ENCODE results near the gene ADCY5.

The ADCY5 gene

GRCh38 chr3:123298903-123299302, 150.0 kb downstream of the ADCY5 start:
- DNase-seq, result peak in 1 of 10 donors; percentile 7
- intact Hi-C loops (cut with DNase I), result no loop called here

GRCh38 chr3:123297627-123297899, 151.3 kb downstream of the ADCY5 start:
- intact Hi-C loops (cut with DNase I), result no loop called here

GRCh38 chr3:123296836-123297626, 151.9 kb downstream of the ADCY5 start:
- DNase-seq, result peak in 2 of 10 donors; percentile 17 to 43
- intact Hi-C loops (cut with DNase I), result no loop called here

More at GRCh38 chr3:123297627-123297899, 151.3 kb downstream of the ADCY5 start:
- DNase-seq, result peak in 3 of 10 donors; percentile 37 to 81 (median 70)

GRCh38 chr3:123296261-123296660, 152.6 kb downstream of the ADCY5 start:
- intact Hi-C loops (cut with DNase I), result no loop called here
- peak in 2 of 10 donors; percentile 30 to 57 for DNase-seq

- peak in 2 of 10 donors; percentile 29 to 74 for DNase-seq
- intact Hi-C loops (cut with DNase I), result no loop called here
These were observed 153.0 kb downstream of the ADCY5 start for GRCh38 chr3:123295901-123296250.

GRCh38 chr3:123295171-123295900, 153.6 kb downstream of the ADCY5 start:
- peak in 2 of 10 donors; percentile 32 to 62 for DNase-seq

GRCh38 chr3:123294296-123294938, 154.5 kb downstream of the ADCY5 start:
- intact Hi-C loops (cut with DNase I), result no loop called here
- peak in 2 of 10 donors; percentile 35 to 88 for DNase-seq

More at GRCh38 chr3:123295171-123295900, 153.6 kb downstream of the ADCY5 start:
- intact Hi-C loops (cut with DNase I), result no loop called here

- DNase-seq, result peak in 2 of 10 donors; percentile 56 to 61
- intact Hi-C loops (cut with DNase I), result no loop called here
These were observed 156.3 kb downstream of the ADCY5 start for GRCh38 chr3:123292321-123293310.

GRCh38 chr3:123291404-123291803, 157.5 kb downstream of the ADCY5 start:
- intact Hi-C loops (cut with DNase I), result no loop called here
- DNase-seq, result peak in 1 of 10 donors; percentile 21

- intact Hi-C loops (cut with DNase I), result no loop called here
- peak in 2 of 10 donors; percentile 57 to 74 for DNase-seq
These were observed 157.9 kb downstream of the ADCY5 start for GRCh38 chr3:123290962-123291361.

GRCh38 chr3:123290107-123290930, 158.6 kb downstream of the ADCY5 start:
- intact Hi-C loops (cut with DNase I), result no loop called here
- peak in 2 of 10 donors; percentile 46 to 76 for DNase-seq

- peak in 3 of 10 donors; percentile 55 to 77 (median 69) for DNase-seq
- intact Hi-C loops (cut with DNase I), result no loop called here
These were observed 159.3 kb downstream of the ADCY5 start for GRCh38 chr3:123289391-123290106.

GRCh38 chr3:123287962-123288302, 161.0 kb downstream of the ADCY5 start:
- peak in 3 of 10 donors; percentile 65 to 88 (median 69) for DNase-seq
- intact Hi-C loops (cut with DNase I), result no loop called here

GRCh38 chr3:123287051-123287961, 161.6 kb downstream of the ADCY5 start:
- peak in 3 of 10 donors; percentile 10 to 68 (median 59) for DNase-seq
- intact Hi-C loops (cut with DNase I), result no loop called here

GRCh38 chr3:123286308-123287023, 162.4 kb downstream of the ADCY5 start:
- DNase-seq, result peak in 6 of 10 donors; percentile 49 to 91 (median 72)
- intact Hi-C loops (cut with DNase I), result no loop called here

- DNase-seq, result peak in 2 of 10 donors; percentile 30 to 54
- intact Hi-C loops (cut with DNase I), result no loop called here
These were observed 163.0 kb downstream of the ADCY5 start for GRCh38 chr3:123285931-123286307.

GRCh38 chr3:123285479-123285878, 163.4 kb downstream of the ADCY5 start:
- peak in 2 of 10 donors; percentile 3 to 52 for DNase-seq

More at GRCh38 chr3:123285479-123285878, 163.4 kb downstream of the ADCY5 start:
- intact Hi-C loops (cut with DNase I), result no loop called here
